ENCODE measurements around the gene SLC22A23.

DNA sequence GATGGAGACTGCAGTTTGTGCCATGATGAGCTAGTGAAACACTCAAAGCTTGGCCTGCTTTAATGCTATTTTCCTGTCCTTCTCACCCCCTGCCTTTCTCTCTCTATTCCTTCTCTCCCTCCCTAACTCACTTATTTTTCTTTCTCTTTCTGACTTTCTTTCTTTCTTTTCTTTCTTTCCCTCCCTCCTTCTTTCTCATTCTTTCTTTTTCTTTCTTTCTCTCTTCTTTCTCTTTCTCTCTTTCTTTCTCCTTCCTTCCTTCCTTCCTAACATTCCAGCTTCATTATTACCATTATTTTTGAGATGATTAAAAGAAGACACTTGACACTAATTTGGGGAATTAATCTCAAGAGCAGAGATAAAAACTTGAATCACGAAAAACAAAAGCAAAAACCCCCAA, 39.5 kb upstream of the SLC22A23 start:
- TF ChIP-seq EZH2 (IDR thresholded peaks at IDR 0.05; ENCODE audit: low read length): no peak
- TF ChIP-seq, protein P1, sequence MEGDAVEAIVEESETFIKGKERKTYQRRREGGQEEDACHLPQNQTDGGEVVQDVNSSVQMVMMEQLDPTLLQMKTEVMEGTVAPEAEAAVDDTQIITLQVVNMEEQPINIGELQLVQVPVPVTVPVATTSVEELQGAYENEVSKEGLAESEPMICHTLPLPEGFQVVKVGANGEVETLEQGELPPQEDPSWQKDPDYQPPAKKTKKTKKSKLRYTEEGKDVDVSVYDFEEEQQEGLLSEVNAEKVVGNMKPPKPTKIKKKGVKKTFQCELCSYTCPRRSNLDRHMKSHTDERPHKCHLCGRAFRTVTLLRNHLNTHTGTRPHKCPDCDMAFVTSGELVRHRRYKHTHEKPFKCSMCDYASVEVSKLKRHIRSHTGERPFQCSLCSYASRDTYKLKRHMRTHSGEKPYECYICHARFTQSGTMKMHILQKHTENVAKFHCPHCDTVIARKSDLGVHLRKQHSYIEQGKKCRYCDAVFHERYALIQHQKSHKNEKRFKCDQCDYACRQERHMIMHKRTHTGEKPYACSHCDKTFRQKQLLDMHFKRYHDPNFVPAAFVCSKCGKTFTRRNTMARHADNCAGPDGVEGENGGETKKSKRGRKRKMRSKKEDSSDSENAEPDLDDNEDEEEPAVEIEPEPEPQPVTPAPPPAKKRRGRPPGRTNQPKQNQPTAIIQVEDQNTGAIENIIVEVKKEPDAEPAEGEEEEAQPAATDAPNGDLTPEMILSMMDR (optimal IDR thresholded peaks at IDR 0.05 in 1 of 3, IDR thresholded peaks at IDR 0.05 in 1 of 3, conservative IDR thresholded peaks at IDR 0.05 in 1 of 3; ENCODE audit: extremely low read depth in 1 of 3, insufficient read depth in 2 of 3, low read length in 3 of 3): no peak

All from keratinocyte (primary cell).